ENCODE results near the gene ZNF787. TPM values are rescaled to one million over a fixed set of nuclear protein-coding genes. Genes with fewer than 3 reads are reported as not detected.
"Not testable (repeated sequence)": the region's sequence is repeated elsewhere in the genome, so short reads cannot be mapped to it uniquely, and the experiment has no call there.

The ZNF787 gene
- total and polyA plus RNA-seq, 2 donors, result 13.3 to 30.9 TPM

DNA sequence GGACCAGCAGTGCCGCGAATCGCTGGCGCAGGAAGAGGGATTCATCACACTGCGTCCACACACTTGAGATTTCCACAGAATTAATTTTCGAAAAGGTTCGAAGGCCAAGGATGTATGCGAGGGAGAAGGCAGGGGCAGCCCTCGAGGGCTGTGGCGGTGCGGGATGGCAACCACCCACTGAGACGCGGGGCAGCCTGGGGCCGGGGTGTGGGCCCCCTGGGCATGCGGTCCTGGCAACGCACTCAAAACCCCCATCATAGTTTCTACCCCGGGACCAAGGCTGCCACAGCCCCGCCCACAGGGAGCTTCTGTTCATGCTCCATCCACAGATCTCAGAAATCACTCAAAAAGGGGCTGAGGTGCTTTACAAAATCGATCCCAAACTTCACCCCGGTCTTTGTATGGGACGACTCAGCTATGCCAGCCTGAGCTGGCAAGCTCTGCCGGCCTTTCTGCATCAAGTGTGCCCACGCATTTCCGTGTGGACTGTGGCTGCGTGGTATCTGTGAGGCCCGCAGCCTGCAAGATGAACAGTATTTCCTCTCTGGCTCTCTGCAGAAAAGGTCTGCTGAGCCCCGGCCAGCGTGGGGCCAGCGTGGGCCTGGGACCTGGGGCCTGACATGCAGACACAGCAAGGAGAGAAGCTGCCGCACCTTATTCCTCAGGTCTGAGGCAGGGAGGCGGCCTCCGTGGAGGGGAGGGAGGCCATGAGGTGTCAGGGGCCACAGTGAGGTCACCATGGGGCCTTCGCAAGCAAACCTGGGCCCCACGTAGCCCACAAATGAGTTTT lies 19.2 kb downstream of the ZNF787 start:
- no peak overlapping the region for H3K4me3 ChIP-seq (ENCODE audit: low read depth, low read length)
- H3K4me1 ChIP-seq (ENCODE audit: insufficient read depth), result no peaks in the 10 kb centered on the region
- 87% methylated on average over 34 of the region's 34 CpGs for WGBS
- no peak for DNase-seq (ENCODE audit: extremely low spot score)
- H3K36me3 ChIP-seq (ENCODE audit: insufficient read depth), result no peaks in the 10 kb centered on the region
- no peak overlapping the region for H3K27ac ChIP-seq (ENCODE audit: low read depth)

DNA sequence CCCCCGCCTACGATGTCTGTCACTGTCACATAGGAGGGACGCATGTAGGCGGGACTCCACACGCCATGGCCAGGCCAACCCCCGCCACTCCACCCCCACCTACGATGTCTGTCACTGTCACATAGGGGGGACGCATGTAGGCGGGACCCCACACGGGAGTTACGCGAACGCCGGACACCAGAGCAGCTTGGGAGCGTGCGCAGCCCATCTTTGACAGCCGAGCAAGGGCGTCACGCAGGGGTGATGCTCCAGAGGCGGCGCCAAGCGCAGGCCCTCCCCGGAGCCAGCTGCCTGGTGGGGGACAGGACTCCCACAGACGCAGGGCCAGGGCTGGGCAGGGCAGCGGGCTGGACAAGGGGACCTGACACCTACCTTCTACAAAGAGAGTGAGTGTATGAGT lies 20.0 kb downstream of the ZNF787 start:
- Histone ChIP-seq H3K4me1 (ENCODE audit: insufficient read depth) (no peaks in the 10 kb centered on the region), H3K36me3 (ENCODE audit: insufficient read depth) (no peaks in the 10 kb centered on the region), H3K4me3 (ENCODE audit: low read depth, low read length) (no peak overlapping the region), H3K27ac (ENCODE audit: low read depth) (no peak overlapping the region)
- no peak for DNase-seq (ENCODE audit: extremely low spot score)
- WGBS, result 86% methylated on average over 25 of the region's 25 CpGs

GRCh38 chr19:56099638-56100539 lies 21.2 kb downstream of the ZNF787 start:
- 91% methylated on average over 31 of the region's 31 CpGs for WGBS

DNA sequence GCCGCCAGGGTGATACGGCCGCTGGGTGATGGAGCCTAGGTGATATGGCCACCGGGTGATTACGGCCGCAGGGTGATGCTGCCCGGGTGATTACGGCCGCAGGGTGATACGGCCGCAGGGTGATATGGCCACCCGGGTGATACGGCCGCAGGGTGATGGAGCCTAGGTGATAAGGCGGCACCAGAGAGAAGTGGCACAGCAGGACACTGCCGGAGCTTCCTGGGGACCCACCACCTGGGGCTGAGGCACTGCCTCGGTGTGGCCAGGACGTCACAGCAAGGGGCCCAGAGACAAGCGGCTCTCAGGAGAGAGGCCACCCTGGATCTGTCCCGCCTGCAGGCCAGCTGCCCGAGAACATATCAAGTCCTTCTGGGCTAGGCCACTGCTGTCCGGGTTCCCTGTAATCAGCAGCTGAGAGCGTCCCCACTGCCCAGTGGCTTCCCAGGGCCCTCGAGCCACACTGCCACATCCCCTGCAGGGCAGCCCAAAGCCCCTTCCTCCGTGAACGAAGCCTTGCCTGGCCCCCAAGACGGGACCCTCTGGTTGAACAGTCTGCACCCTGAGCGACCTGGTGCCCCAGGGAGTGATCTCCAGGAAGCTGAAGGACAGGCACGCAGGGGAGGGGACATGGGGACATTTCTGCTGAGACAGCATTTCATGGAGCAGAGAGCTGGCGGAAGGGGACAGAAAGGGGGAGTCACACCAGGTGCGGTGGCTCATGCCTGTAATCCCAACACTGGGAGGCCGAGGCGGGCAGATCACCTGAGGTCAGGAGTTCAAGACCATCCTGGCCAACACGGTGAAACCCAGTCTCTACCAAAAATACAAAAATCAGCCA lies 22.1 kb downstream of the ZNF787 start:
- WGBS, result 97% methylated on average over 31 of the region's 34 CpGs
- Histone ChIP-seq H3K4me3 (ENCODE audit: low read depth, low read length) (no peak overlapping the region), H3K36me3 (ENCODE audit: insufficient read depth) (no peaks in the 10 kb centered on the region), H3K4me1 (ENCODE audit: insufficient read depth) (no peaks in the 10 kb centered on the region), H3K27ac (ENCODE audit: low read depth) (no peak overlapping the region)
- DNase-seq (ENCODE audit: extremely low spot score), result no peak

More at GRCh38 chr19:56099638-56100539, 21.2 kb downstream of the ZNF787 start:
- no peak for DNase-seq (ENCODE audit: extremely low spot score)
- Histone ChIP-seq H3K36me3 (ENCODE audit: insufficient read depth) (no peaks in the 10 kb centered on the region), H3K4me3 (ENCODE audit: low read depth, low read length) (no peak overlapping the region), H3K27ac (ENCODE audit: low read depth) (no peak overlapping the region), H3K4me1 (ENCODE audit: insufficient read depth) (no peaks in the 10 kb centered on the region)

GRCh38 chr19:56098237-56098636 lies 22.9 kb downstream of the ZNF787 start:
- H3K36me3 ChIP-seq (ENCODE audit: insufficient read depth); H3K27ac ChIP-seq (ENCODE audit: low read depth); DNase-seq (ENCODE audit: extremely low spot score); H3K4me1 ChIP-seq (ENCODE audit: insufficient read depth); H3K4me3 ChIP-seq (ENCODE audit: low read depth, low read length): not testable (repeated sequence)
- WGBS, result 95% methylated on average over 21 of the region's 21 CpGs

DNA sequence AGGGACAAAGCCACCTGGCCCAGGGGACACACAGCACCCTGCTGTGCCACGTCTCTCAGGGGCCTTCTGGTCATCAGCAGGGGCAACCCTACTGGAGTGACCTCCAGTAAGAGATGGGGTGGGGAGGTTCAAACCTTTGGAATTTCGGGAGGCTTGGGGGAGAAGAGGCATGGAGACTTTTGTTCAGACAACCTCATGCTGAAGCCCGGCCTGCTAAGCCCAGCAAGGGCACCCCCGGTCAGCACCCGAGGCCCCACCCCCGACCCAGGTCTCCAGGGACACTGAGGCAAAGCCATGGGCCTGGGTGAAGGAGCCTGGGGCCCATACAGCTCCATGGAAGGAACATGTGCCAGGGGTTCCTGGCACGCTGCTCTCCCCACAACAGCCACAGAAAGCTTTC lies 23.3 kb downstream of the ZNF787 start:
- Histone ChIP-seq H3K27ac (ENCODE audit: low read depth) (no peak overlapping the region), H3K4me3 (ENCODE audit: low read depth, low read length) (no peak overlapping the region), H3K36me3 (ENCODE audit: insufficient read depth) (no peaks in the 10 kb centered on the region), H3K4me1 (ENCODE audit: insufficient read depth) (no peaks in the 10 kb centered on the region)
- DNase-seq (ENCODE audit: extremely low spot score), result no peak
- WGBS, result 91% methylated on average over 7 of the region's 7 CpGs

- WGBS, result 79% methylated on average over 23 of the region's 23 CpGs
- no peaks in the 10 kb centered on the region for H3K4me1 ChIP-seq (ENCODE audit: insufficient read depth)
Measured at GRCh38 chr19:56097306-56097705, 23.8 kb downstream of the ZNF787 start.

GRCh38 chr19:56096665-56097064 lies 24.4 kb downstream of the ZNF787 start:
- 77% methylated on average over 13 of the region's 13 CpGs for WGBS
- no peak for DNase-seq (ENCODE audit: extremely low spot score)
- Histone ChIP-seq H3K4me1 (ENCODE audit: insufficient read depth) (no peaks in the 10 kb centered on the region), H3K4me3 (ENCODE audit: low read depth, low read length) (no peak overlapping the region), H3K36me3 (ENCODE audit: insufficient read depth) (no peaks in the 10 kb centered on the region), H3K27ac (ENCODE audit: low read depth) (no peak overlapping the region)

More at GRCh38 chr19:56097306-56097705, 23.8 kb downstream of the ZNF787 start:
- Histone ChIP-seq H3K4me3 (ENCODE audit: low read depth, low read length) (no peak overlapping the region), H3K36me3 (ENCODE audit: insufficient read depth) (no peaks in the 10 kb centered on the region), H3K27ac (ENCODE audit: low read depth) (no peak overlapping the region)
- DNase-seq (ENCODE audit: extremely low spot score), result no peak

GRCh38 chr19:56094449-56094848 lies 26.6 kb downstream of the ZNF787 start:
- Histone ChIP-seq H3K36me3 (ENCODE audit: insufficient read depth) (no peaks in the 10 kb centered on the region), H3K4me1 (ENCODE audit: insufficient read depth) (no peaks in the 10 kb centered on the region), H3K4me3 (ENCODE audit: low read depth, low read length) (no peak overlapping the region), H3K27ac (ENCODE audit: low read depth) (no peak overlapping the region)
- WGBS, result 81% methylated on average over 9 of the region's 9 CpGs
- DNase-seq (ENCODE audit: extremely low spot score), result no peak

DNA sequence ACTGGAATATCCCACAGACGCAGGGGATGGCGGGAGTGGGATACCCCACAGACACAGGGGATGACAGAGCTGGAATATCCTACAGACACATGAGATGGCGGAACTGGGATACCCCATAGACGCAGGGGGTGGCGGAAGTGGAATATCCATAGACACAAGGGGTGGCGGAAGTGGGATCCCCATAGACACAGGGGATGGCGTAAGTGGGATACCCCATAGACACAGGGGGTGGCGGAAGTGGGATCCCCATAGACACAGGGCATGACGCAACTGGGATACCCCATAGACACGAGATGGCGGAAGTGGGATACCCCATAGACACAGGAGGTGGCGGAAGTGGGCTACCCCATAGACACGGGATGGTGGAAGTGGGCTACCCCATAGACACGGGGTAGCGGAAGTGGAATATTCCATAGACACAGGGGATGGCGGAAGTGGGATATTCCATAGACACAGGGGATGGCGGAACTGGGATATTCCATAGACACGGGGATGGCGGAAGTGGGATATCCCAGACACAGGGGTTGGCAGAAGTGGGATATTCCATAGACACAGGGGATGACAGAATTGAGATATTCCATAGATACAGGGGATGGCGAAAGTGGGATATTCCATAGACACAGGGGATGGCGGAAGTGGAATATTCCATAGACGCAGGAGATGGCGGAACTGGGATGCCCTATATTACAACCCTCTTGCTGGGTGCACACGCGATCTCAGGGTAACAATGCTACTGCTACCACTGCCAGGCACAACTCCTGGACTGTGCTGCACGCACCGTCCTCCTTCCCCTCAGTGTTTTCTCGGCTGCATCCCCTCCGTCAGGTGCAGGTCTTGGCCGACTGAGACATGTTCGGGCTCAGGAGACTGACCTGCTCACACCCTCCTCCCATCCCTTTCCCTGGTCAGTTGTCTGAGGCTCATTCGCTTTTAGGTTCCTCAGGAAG lies 28.1 kb downstream of the ZNF787 start:
- Histone ChIP-seq H3K36me3 (ENCODE audit: insufficient read depth) (no peaks in the 10 kb centered on the region), H3K4me1 (ENCODE audit: insufficient read depth) (no peaks in the 10 kb centered on the region), H3K27ac (ENCODE audit: low read depth) (no peak overlapping the region), H3K4me3 (ENCODE audit: low read depth, low read length) (no peak overlapping the region)
- DNase-seq (ENCODE audit: extremely low spot score), result no peak
- WGBS, result 98% methylated on average over 32 of the region's 32 CpGs

DNA sequence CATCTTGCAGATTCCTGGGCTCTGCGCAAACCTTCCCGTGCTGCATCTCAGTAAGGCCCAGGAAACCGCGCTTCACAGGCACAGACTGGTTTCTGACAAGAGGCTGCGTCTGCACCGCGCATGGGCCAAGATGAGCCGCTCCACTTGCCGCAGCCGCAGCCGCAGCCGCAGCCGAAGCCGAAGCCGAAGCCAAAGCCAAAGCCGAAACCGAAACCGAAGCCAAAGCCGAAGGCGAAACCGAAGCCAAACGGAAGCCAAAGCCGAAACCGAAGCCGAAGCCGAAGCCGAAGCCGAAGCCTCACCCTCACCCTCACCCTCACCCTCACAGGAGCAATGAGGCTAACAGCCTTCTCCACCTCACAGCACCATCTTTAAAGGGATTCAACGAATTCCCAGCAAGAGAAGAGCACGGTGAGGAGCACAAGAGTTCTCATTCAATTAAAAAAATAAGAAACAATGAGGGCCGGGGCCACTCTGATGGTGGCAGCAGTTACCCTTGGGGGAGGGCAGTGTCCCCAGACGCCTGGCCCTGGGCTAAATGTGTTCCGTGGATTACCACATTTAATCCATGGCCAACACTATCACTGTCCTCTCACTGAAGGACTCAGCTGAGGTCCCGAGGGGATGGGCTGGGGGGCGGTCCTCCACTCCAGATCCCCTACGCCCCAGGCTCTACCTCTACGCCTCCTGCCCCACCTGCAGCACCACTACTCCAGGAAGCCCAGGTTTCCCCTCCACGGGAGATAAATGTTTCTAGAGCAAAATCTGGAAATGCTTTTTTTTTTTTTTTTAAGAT lies 29.1 kb downstream of the ZNF787 start:
- WGBS, result 93% methylated on average over 38 of the region's 38 CpGs
- no peak overlapping the region for H3K4me3 ChIP-seq (ENCODE audit: low read depth, low read length)
- H3K36me3 ChIP-seq (ENCODE audit: insufficient read depth), result peaks cover 2% of the 10 kb centered on the region
- no peaks in the 10 kb centered on the region for H3K4me1 ChIP-seq (ENCODE audit: insufficient read depth)
- no peak overlapping the region for H3K27ac ChIP-seq (ENCODE audit: low read depth)
- no peak for DNase-seq (ENCODE audit: extremely low spot score)

- Histone ChIP-seq H3K4me3 (ENCODE audit: low read depth, low read length) (no peak overlapping the region), H3K36me3 (ENCODE audit: insufficient read depth) (peaks cover 2% of the 10 kb centered on the region), H3K27ac (ENCODE audit: low read depth) (no peak overlapping the region), H3K4me1 (ENCODE audit: insufficient read depth) (no peaks in the 10 kb centered on the region)
- WGBS, result 80% methylated on average over 10 of the region's 10 CpGs
- no peak for DNase-seq (ENCODE audit: extremely low spot score)
Measured at GRCh38 chr19:56091066-56091490, 30.0 kb downstream of the ZNF787 start.
